ENCODE measurements around the gene PCSK1.

The PCSK1 gene

GRCh38 chr5:96433066-96433447 is at the start of gene PCSK1:
TSS of gene PCSK1 (minus strand) at chr5:96433248. CDS start at chr5:96433042, 206 bp downstream.
- no peak for DNase-seq

DNA sequence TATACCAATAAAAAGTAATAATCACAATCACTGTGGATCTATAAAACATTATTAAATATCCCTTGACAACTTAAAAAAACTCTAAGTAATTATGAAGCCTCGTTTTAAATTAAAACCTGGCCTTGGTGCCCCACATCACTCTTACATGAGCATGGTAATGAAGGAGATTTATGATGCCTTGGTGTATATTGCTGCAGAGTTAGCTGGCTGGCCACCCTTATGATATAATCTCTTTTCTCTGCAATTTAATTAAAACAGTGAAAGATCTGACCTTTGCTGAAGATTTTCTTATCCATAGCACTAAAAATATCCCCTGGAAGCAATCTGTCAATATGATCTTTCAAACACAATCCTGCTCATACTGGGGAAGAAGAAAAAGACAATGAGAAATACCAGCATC is 48.8 kb upstream of the PCSK1 start:
- no peak for DNase-seq

DNA sequence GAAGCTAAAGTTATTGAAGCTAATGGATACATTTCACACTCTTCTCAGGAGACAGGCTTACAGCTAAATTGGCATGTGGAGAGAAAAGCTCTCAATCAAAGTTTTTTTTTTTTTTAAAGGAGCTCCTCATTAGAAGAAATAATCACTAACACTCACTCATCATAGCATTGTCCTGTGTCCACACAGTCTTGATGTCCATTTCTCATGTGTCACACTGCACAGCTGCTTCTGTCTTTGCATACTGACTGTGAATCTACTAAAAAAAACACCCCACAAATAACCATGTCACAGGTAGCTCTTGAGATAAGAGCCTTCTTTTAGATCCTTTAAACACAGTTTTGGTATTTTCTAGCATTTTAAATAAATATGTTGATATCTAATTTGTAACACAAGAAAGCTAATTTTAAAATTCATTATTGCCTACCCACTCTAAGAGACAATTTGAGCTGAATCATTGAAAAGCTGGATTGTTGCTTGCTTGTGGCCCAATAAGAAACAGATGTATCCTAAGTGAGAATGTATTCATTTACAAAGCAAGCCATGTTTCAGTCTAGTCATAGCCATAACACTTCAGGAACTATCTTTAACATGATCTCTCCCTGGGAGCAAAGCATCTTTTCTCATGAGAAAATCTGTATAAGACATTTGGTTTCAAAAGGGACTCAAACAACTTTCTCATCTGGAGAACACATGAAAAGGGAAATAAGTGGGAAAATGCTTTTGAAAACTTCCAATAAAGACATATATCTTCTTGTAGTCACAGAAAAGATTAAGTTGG is 48.1 kb upstream of the PCSK1 start:
- no peak for DNase-seq

DNA sequence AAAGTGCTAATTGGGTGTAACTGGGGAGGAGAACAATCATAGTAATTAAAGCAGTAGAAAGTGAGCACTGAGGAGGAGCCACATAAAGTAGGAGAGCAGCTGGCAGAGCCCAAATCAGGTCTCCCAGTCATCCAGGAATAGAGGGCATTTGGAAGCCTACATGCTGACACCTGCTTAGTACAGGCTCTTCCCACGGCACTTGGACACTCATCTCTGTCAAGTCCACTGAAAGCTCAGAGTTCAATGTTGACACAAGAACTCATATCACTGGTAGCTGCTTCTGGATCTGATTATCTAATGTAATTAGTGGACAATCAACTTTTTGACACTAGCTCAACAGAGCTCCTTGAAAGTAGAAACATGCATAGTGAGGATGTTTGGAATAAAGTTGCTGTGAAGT is 45.9 kb upstream of the PCSK1 start:
- DNase-seq, result no peak

DNA sequence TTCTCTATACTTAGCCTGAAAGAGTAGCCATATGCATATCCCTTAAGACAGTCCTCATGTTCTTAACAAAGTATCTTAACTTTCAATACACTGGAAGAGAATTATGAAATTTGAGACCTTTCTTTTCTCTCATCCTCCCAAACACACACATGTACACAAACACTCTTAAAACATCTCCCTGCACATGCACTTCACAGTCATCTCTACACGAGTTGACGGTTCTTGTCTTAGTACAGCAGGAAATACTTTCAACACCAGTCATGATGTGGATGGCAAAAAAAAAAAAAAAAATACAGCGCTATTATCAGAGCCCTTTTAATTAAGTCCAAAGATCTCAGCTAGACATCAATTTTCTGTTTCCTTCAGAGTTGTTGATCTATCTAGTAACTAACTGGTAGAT is 43.6 kb upstream of the PCSK1 start:
- DNase-seq, result no peak

GRCh38 chr5:96474073-96474472 is 41.0 kb upstream of the PCSK1 start:
- DNase-seq, result no peak

DNA sequence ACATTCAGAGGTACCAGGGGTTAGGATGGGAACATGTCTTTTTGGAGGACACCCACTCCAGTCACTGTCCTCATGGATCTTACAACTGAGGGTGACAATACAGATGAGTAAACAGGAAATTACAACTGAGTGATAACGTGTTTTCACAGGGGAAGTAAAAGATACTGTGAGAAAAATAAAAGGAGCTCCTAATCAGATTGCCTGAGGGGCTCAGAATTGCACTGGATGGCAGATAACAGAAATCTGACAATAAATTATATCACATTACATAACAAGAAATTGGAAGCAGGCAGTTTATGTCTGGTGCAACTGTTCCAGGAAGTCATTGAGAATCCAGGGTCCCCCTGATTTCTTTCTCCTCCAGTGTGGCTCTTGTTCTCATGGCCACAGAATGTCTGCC is 40.1 kb upstream of the PCSK1 start:
- DNase-seq, result no peak

DNA sequence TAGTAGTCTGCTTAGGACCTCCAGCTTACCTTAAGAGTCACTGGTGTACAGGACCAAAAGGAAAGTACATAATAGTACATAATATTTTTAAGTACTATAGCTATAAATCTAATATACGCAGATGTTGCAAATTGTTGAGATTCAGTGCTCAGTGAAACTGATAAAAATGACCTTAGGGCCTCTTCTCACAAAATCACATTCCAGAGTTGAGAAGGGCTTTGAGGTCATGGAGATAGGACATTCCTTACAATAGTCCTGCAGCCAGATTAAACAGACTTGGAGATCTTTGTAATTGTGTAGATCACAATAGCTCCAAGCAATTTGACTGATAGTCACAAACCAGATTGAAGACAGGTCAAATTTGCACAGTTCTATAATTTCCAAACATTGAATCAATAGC is 37.7 kb upstream of the PCSK1 start:
- no peak for DNase-seq

GRCh38 chr5:96468956-96469355 is 35.9 kb upstream of the PCSK1 start:
- no peak for DNase-seq

GRCh38 chr5:96463091-96463490 is 30.0 kb upstream of the PCSK1 start:
- DNase-seq, result no peak

GRCh38 chr5:96459313-96460121 is 26.5 kb upstream of the PCSK1 start:
- DNase-seq, result no peak

DNA sequence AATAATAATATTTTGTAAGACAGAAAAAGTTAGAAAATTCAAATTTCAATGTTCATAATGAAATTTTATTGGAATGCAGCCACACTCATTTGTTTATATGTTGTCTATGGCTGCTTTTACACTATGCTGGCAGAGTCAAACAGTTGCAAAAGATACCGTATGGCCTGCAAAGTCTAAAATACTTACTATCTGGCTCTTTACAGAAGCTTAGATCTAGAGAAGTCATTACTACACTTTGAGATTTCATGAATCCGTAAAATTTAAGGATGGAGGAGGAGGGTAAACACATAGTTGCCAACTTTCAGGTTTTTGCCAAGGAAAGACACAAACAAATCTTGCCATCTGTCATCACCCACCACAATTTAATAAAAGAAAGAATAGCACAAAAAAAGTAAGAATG is 25.1 kb upstream of the PCSK1 start:
- DNase-seq, result no peak

GRCh38 chr5:96455789-96456188 is 22.7 kb upstream of the PCSK1 start:
- DNase-seq, result no peak

- no peak for DNase-seq
Observed at GRCh38 chr5:96453394-96453793, 20.3 kb upstream of the PCSK1 start.

- no peak for DNase-seq
Observed at GRCh38 chr5:96447949-96448348, 14.9 kb upstream of the PCSK1 start.

GRCh38 chr5:96440185-96440538 is 7.1 kb upstream of the PCSK1 start:
- no peak for DNase-seq

DNA sequence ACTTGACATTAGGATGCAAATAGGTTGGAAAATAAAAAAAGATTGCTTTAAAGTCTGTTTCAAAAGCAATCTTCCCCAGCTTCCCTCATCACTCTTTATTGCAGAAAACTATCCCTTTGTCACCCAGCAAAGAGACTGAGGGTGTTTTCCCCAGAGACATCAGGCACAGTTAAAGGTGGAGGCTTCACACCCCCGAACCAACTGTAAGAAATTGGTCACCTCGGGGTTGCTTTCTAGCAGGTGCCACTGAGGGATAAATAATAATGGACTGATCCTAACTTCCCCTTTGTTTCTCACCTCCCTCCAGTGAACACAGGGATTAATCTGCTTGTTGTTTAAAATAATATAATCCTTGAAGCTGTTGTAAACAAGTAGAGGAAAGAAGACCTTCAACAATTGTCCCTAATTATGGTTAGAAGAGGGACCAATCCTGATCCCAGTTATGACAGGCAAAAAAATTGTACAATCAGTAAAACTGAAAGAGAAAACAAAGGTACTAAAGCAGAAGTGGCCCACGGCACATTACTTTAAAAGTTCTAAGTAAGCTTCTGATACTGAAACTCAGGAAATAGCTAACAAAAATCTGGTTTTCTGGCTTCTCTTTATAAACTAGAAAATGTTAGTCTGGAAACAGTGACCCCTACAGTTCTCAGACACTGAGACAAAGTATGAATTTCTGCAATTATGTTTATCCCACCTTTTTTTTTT is 6.6 kb upstream of the PCSK1 start:
- DNase-seq, result no peak

DNA sequence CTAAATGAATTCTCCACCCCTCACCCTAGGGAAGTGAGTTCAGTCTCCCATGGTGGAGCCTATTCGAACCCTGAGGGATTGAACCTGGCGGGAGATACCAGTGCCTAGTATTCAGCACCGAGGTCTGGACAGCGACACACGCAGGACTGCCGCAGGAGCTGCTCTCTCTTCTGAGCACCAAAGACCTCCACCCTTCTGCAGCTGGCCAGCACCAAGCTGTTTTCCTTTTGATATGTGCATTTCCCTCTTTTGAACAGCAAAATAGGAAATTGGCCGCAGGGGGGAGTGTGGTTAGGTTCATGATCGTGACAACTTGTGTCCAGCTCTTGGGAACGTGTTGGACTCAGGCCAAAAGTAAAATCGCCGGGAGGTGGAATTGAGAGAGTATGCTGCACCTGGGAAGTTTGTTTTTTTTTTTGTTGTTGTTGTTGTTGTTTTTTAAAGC is 1.2 kb upstream of the PCSK1 start:
- peak; percentile 76 for DNase-seq

GRCh38 chr5:96432216-96433065 is 607 bp downstream of the PCSK1 start:
- DNase-seq, result no peak

- no peak for DNase-seq
Observed at GRCh38 chr5:96431376-96432187, 1.5 kb downstream of the PCSK1 start.

GRCh38 chr5:96427824-96428223 is 5.2 kb downstream of the PCSK1 start:
- no peak for DNase-seq

DNA sequence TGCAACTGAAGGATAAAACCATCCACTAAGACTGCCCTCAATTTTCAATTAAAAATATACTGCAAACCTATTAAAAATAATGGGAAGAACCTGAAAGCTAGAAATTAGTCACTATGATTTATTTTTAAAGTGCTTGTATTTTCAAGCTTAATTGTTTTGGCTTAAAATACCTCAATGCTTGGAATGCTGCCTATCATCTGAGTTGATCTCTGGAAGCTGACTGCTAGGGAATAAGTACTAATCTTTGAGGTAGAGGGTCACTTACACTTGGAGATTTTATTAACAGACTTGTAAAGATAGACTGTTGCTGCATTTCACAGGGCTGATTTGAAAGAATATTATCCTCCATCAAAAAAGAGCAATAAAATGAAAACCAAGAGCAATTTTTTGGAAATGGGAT is 6.2 kb downstream of the PCSK1 start:
- DNase-seq, result no peak

Measured in femur (tissue), 1 donor.